ENCODE measurements around the gene GAB3.
"Not testable (repeated sequence)": the region's sequence is repeated elsewhere in the genome, so short reads cannot be mapped to it uniquely, and the experiment has no call there.

GAB3 gene

GRCh38 chrX:154655786-154656185 is 95.1 kb downstream of the GAB3 start:
- DNase-seq (ENCODE audit: low read depth in 2 of 2) = no peak

- DNase-seq (ENCODE audit: low read depth in 2 of 2) = no peak
Measured at GRCh38 chrX:154655346-154655745, 95.5 kb downstream of the GAB3 start.

- DNase-seq (ENCODE audit: low read depth in 2 of 2) = no peak
Measured at GRCh38 chrX:154654925-154655324, 96.0 kb downstream of the GAB3 start.

GRCh38 chrX:154654372-154654771 is 96.5 kb downstream of the GAB3 start:
- DNase-seq (ENCODE audit: low read depth in 2 of 2) = no peak

- DNase-seq (ENCODE audit: low read depth in 2 of 2) = not testable (repeated sequence)
Measured at GRCh38 chrX:154653413-154653812, 97.5 kb downstream of the GAB3 start, which contains the start of gene CTAG2. Gene CTAG2, minus strand, starts transcription at chrX:154653579. Its CDS starts 64 bp downstream, at chrX:154653515.

GRCh38 chrX:154653048-154653401 is 97.9 kb downstream of the GAB3 start:
- DNase-seq (ENCODE audit: low read depth in 2 of 2) = no peak

- no peak for DNase-seq (ENCODE audit: low read depth in 2 of 2)
Measured at GRCh38 chrX:154652311-154653047, 98.4 kb downstream of the GAB3 start.

GRCh38 chrX:154650221-154650510 is 100.7 kb downstream of the GAB3 start:
- no peak for DNase-seq (ENCODE audit: low read depth in 2 of 2)

GRCh38 chrX:154649503-154650220 is 101.2 kb downstream of the GAB3 start:
- DNase-seq (ENCODE audit: low read depth in 2 of 2) = no peak

GRCh38 chrX:154648931-154649330 is 101.9 kb downstream of the GAB3 start:
- no peak for DNase-seq (ENCODE audit: low read depth in 2 of 2)

- not testable (repeated sequence) for DNase-seq (ENCODE audit: low read depth in 2 of 2)
Measured at GRCh38 chrX:154645745-154646378, 105.0 kb downstream of the GAB3 start.

GRCh38 chrX:154643708-154644107 is 107.2 kb downstream of the GAB3 start:
- not testable (repeated sequence) for DNase-seq (ENCODE audit: low read depth in 2 of 2)

GRCh38 chrX:154641740-154642139 is 109.1 kb downstream of the GAB3 start:
- DNase-seq (ENCODE audit: low read depth in 2 of 2) = not testable (repeated sequence)

- DNase-seq (ENCODE audit: low read depth in 2 of 2) = not testable (repeated sequence)
Measured at GRCh38 chrX:154633661-154634060, 117.2 kb downstream of the GAB3 start.

GRCh38 chrX:154630949-154631348 is 119.9 kb downstream of the GAB3 start:
- DNase-seq (ENCODE audit: low read depth in 2 of 2) = not testable (repeated sequence)

GRCh38 chrX:154628960-154629359 is 121.9 kb downstream of the GAB3 start:
- not testable (repeated sequence) for DNase-seq (ENCODE audit: low read depth in 2 of 2)

All from stimulated activated CD4-positive, alpha-beta T cell treated with anti-CD3 and anti-CD28 coated beads, Interleukin-1b, Interleukin-23, amount 100 ng/mL, for 4 hours (primary cell).